HL-60 (cell line): ENCODE results near the gene KANSL3.

ENCODE experiments used
- DNase-seq, 2 experiments: peaks; one replicate each; pipeline ENCODE4 v3.0.0-alpha.2; 2010 to 2020; ENCODE audit warnings: low read depth in 1 of 2, low spot score in 1 of 2
- H3K27ac ChIP-seq: fragments of 250-450 bp; sonication (Bioruptor Pico); replicated peaks from 2 replicates; pipeline ENCODE4 v1.5.1; 2020; ENCODE audit warnings: mild to moderate bottlenecking, moderate library complexity
- H3K27me3 ChIP-seq: fragments of 250-450 bp; sonication (Bioruptor Pico); 2 replicates; pipeline ENCODE4 v1.5.1; 2021; ENCODE audit warnings: mild to moderate bottlenecking, moderate library complexity; ENCODE audit not compliant: insufficient read depth, poor library complexity, severe bottlenecking
- H3K4me3 ChIP-seq: replicated peaks from 2 replicates; pipeline ENCODE4 v1.5.1; 2011; ENCODE audit warnings: mild to moderate bottlenecking, control low read depth, low read length; ENCODE audit not compliant: insufficient read depth
- CTCF ChIP-seq: IDR thresholded peaks from one replicate; pipeline ENCODE4 v1.5.1; 2011; ENCODE audit warnings: low read length, control low read depth, inconsistent platforms; ENCODE audit not compliant: insufficient read depth
- GABPA ChIP-seq: IDR thresholded peaks from 2 replicates; pipeline ENCODE4 v1.6.1; 2012; ENCODE audit warnings: low read depth
- POLR2AphosphoS5 ChIP-seq: IDR thresholded peaks from 2 replicates; pipeline ENCODE4 v1.6.1; 2012; ENCODE audit warnings: low read depth
- REST ChIP-seq: IDR thresholded peaks from 2 replicates; pipeline ENCODE4 v1.6.1; 2012; ENCODE audit warnings: low read depth; ENCODE audit not compliant: insufficient replicate concordance
- SPI1 ChIP-seq: IDR thresholded peaks from 2 replicates; pipeline ENCODE4 v1.6.1; 2012; ENCODE audit warnings: low read depth, mild to moderate bottlenecking, borderline replicate concordance

KANSL3 gene

GRCh38 chr2:96684883-96685576, 46.9 kb upstream of the KANSL3 start:
- H3K4me3 ChIP-seq: no peak overlapping the region
- no peaks in the 10 kb centered on the region for H3K27me3 ChIP-seq
- H3K27ac ChIP-seq: no peak overlapping the region
- TF ChIP-seq GABPA: no peak
- no peak for TF ChIP-seq REST
- no peak for TF ChIP-seq POLR2AphosphoS5
- TF ChIP-seq SPI1: no peak
- TF ChIP-seq CTCF: no peak
- no peak for DNase-seq

- Histone ChIP-seq H3K27ac (no peak overlapping the region), H3K4me3 (no peak overlapping the region), H3K27me3 (no peaks in the 10 kb centered on the region)
- no peak for DNase-seq
- TF ChIP-seq POLR2AphosphoS5: no peak
- no peak for TF ChIP-seq SPI1
- no peak for TF ChIP-seq CTCF
- no peak for TF ChIP-seq REST
- no peak for TF ChIP-seq GABPA
These were observed 46.1 kb upstream of the KANSL3 start for GRCh38 chr2:96683972-96684820.

- H3K27ac ChIP-seq: no peak overlapping the region
- no peak for TF ChIP-seq CTCF
- no peak for TF ChIP-seq POLR2AphosphoS5
- TF ChIP-seq REST: no peak
- DNase-seq: no peak
- H3K4me3 ChIP-seq: no peak overlapping the region
- no peaks in the 10 kb centered on the region for H3K27me3 ChIP-seq
These were observed 45.2 kb upstream of the KANSL3 start for GRCh38 chr2:96683307-96683706.
